ENCODE results near the gene RAB11FIP4. TPM values are rescaled to one million over a fixed set of nuclear protein-coding genes. Genes with fewer than 3 reads are reported as not detected.
A peak's percentile ranks its signal among the peaks of the same experiment; 100 is the strongest.

RAB11FIP4 gene
- total RNA-seq, 1 donor, result 0.09 TPM

DNA sequence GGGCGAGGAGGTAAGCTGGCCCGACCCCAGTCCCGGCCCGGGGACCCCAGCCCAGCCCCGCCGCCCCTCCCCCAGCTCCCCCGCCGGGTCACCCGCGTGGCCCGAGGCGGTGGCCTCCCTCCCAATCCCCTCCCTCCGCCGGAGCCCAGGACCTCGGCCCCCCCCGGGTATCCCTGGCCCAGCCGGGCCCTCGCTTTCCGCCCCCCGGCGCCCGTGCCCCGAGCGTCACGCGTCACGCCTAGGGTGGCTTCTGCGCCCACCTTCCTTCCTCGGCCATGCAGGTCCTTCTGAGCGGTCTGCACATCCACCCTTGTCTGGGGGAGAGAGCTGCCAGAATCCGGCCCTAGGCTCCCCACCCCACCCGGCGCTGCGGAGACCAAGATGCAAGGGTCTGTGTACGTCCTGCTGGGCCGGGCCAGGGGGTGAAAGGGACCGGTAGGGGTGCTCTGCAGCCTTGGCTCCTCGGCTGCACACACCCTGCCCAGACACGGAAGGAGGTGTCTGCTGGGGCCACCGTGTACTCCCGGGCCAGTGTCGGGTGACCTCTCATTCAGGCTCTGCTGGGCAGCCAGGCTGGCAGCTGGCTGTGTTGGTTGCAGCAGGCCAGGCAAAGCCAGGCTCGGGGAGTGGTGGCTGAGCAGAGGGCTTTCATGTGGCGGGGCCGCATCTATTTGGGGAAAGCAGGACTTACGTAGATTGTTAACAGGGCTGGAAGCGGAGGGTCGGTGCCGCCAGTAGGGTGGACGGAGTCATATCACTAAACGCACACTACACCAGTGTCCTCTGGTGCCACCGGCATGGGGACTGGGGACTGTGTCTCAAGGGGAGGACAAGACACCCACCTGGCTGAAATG is 754 bp downstream of the RAB11FIP4 start:
- TF ChIP-seq, protein P1, sequence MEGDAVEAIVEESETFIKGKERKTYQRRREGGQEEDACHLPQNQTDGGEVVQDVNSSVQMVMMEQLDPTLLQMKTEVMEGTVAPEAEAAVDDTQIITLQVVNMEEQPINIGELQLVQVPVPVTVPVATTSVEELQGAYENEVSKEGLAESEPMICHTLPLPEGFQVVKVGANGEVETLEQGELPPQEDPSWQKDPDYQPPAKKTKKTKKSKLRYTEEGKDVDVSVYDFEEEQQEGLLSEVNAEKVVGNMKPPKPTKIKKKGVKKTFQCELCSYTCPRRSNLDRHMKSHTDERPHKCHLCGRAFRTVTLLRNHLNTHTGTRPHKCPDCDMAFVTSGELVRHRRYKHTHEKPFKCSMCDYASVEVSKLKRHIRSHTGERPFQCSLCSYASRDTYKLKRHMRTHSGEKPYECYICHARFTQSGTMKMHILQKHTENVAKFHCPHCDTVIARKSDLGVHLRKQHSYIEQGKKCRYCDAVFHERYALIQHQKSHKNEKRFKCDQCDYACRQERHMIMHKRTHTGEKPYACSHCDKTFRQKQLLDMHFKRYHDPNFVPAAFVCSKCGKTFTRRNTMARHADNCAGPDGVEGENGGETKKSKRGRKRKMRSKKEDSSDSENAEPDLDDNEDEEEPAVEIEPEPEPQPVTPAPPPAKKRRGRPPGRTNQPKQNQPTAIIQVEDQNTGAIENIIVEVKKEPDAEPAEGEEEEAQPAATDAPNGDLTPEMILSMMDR (IDR thresholded peaks at IDR 0.05; ENCODE audit: insufficient read depth, low read length), result no peak
- H3K4me3 ChIP-seq (ENCODE audit: low read depth, low read length), result peak overlapping the region; percentile 42
- no peak for DNase-seq (ENCODE audit: low read depth)

DNA sequence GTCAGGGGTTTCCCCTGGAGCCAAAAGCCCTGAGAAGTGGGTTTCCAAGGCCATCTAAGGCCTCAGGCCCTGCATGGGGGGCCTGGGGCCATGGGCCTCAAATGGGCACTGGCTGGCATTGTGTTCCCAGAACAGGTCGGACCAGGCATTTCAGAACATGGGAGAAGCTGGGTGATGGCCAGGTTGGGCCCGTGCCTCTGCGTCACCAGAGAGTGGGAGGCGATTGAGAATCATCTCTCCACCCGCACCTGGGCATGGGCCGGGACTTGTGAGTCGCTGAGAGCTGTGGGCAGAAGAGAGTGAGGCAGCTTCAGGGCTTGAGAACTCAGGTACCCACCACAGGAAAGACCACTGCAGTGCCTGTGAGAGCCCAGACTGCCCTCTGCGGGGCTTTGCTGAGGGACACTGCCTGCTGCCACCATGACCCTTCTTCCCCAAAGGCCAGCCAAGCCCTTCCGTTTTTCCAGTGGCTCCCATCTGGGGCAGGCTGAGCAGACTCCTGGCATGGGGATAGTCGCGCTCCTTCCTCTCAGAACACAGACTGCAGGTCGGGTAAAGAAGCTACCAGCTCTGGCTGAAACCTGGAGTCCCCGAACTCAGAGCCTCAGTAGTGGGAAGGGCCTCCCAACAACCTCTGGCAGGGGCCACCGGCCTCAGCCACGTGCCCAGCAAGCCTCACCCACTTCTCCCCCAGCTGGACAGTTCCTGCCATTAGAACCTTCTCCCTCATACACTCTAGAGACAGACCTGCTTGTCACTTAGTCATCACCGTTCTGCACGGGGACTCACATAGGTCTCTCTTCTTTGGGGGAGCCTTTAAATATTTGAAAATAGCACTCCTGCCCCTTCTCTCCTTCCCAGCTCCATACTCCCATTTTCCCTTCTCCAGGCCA is 1.6 kb downstream of the RAB11FIP4 start:
- TF ChIP-seq, protein P1 (IDR thresholded peaks at IDR 0.05; ENCODE audit: insufficient read depth, low read length), result no peak
- DNase-seq (ENCODE audit: low read depth), result no peak
- no peak overlapping the region for H3K4me3 ChIP-seq (ENCODE audit: low read depth, low read length)

DNA sequence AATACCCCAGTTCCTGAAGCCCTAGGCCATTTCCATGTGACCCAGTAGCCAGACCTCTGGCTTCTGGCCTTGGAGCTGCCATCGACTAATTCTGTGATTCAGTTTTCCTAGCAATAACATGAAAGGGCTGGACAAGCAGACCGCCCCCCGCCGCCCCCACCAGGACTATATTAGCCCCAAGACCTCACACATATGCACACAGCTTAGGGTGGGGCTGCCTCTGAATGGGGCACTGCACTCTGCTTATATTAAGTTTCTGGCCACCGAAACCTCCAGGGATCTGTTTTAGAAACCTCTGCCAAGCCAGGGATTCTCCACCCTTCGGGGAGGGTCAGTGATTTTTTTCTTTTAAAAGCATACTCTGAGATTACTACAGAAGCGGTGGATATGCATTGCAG is 2.3 kb downstream of the RAB11FIP4 start:
- DNase-seq (ENCODE audit: low read depth), result no peak
- TF ChIP-seq, protein P1 (IDR thresholded peaks at IDR 0.05; ENCODE audit: insufficient read depth, low read length), result no peak
- H3K4me3 ChIP-seq (ENCODE audit: low read depth, low read length), result no peak overlapping the region

DNA sequence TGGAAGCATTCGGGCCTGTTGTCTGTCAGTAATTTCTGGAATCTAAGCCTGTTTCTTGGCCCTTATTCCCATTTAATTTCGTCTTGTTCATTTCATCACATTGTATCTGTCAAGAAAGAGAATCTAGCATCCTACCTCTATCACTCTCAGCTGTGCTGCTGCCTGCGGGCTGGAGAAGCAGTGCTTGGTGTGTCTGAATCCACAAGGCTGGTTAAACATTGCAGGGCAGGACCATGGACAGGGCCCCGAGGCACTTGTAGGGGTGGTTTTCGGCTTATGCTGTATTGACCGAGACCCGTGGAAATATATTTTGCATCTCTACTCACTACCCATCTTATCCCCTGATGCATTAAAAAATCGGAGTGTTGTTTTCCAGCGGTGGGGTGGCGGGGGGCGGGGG is 3.1 kb downstream of the RAB11FIP4 start:
- TF ChIP-seq, protein P1 (IDR thresholded peaks at IDR 0.05; ENCODE audit: insufficient read depth, low read length), result no peak
- DNase-seq (ENCODE audit: low read depth), result peak; percentile 83
- H3K4me3 ChIP-seq (ENCODE audit: low read depth, low read length), result no peak overlapping the region

DNA sequence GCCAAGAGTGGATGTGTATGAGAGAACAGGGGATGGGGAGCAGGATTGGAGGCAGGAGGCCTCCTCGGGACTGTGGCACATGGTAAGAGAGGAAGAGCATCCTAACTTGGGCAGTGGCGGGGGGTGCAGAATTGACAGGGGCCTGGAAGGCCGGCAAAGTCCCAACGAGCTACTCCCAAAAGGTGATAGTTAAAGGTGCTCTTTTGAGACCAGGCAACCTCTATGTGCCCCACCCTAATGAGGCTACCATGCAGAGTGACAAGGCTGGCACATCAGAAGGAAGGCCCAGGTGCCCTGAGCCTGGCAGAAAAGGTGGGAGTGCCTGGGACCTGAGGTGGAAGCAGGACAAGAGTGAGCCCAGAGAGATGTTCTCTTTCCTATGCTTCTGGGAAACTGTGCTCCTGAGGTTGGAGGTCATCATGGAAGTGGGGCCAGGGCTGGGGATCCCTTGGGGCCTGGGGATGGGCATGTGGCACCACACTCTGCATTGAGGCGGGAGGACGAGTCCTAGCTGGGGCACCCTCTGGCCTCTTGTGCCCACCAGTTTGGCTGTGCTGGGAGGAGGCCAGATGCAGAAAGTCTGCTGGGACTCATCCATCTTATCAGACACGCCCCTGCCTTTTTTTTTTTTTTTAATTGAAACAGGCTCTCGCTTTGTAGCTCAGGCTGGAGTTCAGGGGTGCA is 5.9 kb downstream of the RAB11FIP4 start:
- TF ChIP-seq, protein P1 (IDR thresholded peaks at IDR 0.05; ENCODE audit: insufficient read depth, low read length), result no peak
- no peak overlapping the region for H3K4me3 ChIP-seq (ENCODE audit: low read depth, low read length)
- no peak for DNase-seq (ENCODE audit: low read depth)

Measured in fibroblast of the aortic adventitia (primary cell).